ENCODE data around the gene NR5A1. TPM values are rescaled to one million over a fixed set of nuclear protein-coding genes. Genes with fewer than 3 reads are reported as not detected.

NR5A1 gene
- not detected in 2 replicates for total RNA-seq

DNA sequence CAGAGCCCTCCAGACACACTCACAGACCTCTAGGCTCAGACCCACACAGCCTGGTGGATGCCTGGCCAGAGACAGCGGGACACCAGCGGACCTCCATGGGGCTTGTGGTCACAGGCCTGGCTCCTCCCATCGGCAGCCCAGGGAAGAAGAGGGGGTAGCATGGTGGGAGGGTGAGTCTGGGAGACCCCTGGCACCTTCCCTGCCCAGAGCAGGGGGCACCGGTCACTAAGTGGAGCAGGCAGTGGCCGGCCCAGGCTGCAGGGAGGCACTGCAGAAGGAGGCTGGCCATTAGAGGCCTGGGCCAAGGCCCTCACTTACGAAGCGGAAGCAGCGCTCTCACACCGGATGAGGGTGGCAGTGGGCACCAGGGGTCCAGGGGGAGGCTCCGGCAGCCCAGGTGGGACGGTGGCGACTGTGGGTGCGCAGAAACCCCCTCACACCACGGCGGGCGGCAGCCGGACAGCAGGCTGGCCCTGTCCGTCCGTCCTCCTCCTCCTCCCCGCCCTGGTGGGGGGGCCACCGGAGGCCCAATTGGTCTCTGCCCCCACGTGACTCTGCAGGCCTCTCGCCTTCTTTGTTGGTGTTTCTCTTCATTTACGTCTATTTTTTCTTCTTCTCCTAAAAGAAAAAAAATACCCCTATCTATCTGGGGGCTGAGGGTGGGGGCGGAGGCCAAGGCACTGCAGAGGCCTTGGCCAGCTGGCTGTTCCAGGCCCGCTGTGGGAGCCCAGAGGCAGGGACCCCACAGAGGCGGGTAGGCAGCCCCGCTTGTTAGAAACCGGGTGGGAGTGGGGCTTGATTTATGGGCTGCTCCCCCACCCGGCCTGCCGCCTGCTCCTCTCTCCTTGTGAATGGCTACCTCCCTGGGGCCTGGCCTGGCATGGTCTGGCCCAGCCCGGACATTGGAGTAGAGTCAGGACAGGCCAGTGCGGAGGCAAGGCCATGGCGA is at the start of gene NR5A1:
TSS of gene NR5A1 (minus strand) at position 469 of the 949 bp plus-strand sequence. CDS start 4,004 bp downstream, outside the sequence.

DNA sequence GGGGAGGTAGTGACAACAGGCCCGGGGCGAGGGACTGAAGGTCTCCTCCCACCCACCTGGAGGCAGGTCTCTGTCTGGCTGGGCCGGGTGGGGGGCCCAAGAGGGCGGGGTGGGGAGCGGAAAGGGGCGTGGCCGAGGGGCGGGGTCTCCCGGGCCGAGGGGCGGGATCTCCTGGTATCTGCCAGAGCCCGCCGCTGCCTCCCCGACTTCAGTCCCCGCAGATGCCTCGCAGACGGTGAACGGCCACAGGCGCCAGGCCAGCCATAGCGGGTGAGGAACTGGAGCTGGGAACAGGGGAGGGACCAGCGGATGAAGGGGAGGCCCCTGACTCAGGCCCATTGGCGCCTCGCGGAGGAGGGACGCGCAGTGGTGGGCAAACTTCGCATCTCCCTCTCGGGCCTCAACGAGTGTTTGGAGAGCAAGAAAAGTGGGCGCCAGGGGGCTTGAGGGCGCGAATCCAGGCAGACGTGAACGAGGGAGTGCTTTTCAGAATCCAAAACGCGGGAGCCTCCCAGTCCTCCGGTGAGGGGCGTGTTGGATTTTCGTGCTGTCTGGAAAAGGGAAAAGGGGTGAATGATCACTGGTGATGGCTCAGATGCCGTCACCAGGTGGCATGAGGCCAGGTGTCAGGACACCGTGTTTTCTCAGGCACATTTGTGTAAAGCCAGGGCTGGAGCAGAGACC is 56.8 kb downstream of the NR5A1 start, which contains the start of gene ADGRD2:
TSS of gene ADGRD2 (plus strand) at position 211 of the 684 bp plus-strand sequence. CDS start 1,216 bp downstream, outside the sequence.

Other genes starting within 250 kb of the NR5A1 start
- 13.7 and 28.2 TPM in 2 replicates for gene NEK6, start 249.4 kb downstream of the NR5A1 start, total RNA-seq
- gene PSMB7, start 92.0 kb downstream of the NR5A1 start, total RNA-seq, result 111 and 162 TPM in 2 replicates
- gene ADGRD2, start 56.9 kb downstream of the NR5A1 start, total RNA-seq, result not detected in 2 replicates